Activated naive CD8-positive, alpha-beta T cell treated with anti-CD3 and anti-CD28 coated beads, Interleukin-2, amount 50 U/mL, for 24 hours (primary cell): ENCODE data around the gene CAMTA1.

Experiments
- ATAC-seq: fragments of 150-1000 bp; cut with Tn5 transposase; one replicate; pipeline ENCODE4 v1.10.0; 2021
- DNase-seq: peaks from one replicate; pipeline ENCODE4 v3.0.0; 2021
- H3K27ac Mint-ChIP-seq: one replicate; pipeline ENCODE4 v1.8.0; 2021; ENCODE audit warnings: mild to moderate bottlenecking, mixed read lengths
- H3K27me3 Mint-ChIP-seq: one replicate; pipeline ENCODE4 v1.8.0; 2021; ENCODE audit warnings: mixed read lengths
- H3K36me3 Mint-ChIP-seq: one replicate; pipeline ENCODE4 v1.8.0; 2021; ENCODE audit warnings: low read depth, mixed read lengths
- H3K4me1 Mint-ChIP-seq: one replicate; pipeline ENCODE4 v1.8.0; 2021; ENCODE audit warnings: mixed read lengths
- H3K4me3 Mint-ChIP-seq: one replicate; pipeline ENCODE4 v1.8.0; 2021; ENCODE audit warnings: mild to moderate bottlenecking, moderate library complexity, mixed read lengths
- H3K9me3 Mint-ChIP-seq: one replicate; pipeline ENCODE4 v1.8.0; 2021; ENCODE audit warnings: mixed read lengths

Gene CAMTA1

GRCh38 chr1:7485826-7486225 is 700.6 kb downstream of the CAMTA1 start:
- ATAC-seq (no peak), DNase-seq (no peak)
- Mint-ChIP-seq H3K9me3 (no peaks in the 10 kb centered on the region), H3K27ac (no peak overlapping the region), H3K36me3 (no peaks in the 10 kb centered on the region), H3K4me3 (no peak overlapping the region), H3K27me3 (no peaks in the 10 kb centered on the region), H3K4me1 (no peaks in the 10 kb centered on the region)

GRCh38 chr1:7487766-7488474 is 702.7 kb downstream of the CAMTA1 start:
- no peak for DNase-seq
- H3K27me3 Mint-ChIP-seq, result no peaks in the 10 kb centered on the region

GRCh38 chr1:7488475-7488842 is 703.2 kb downstream of the CAMTA1 start:
- Mint-ChIP-seq H3K27ac (no peak overlapping the region), H3K27me3 (no peaks in the 10 kb centered on the region), H3K36me3 (no peaks in the 10 kb centered on the region), H3K4me1 (no peaks in the 10 kb centered on the region), H3K9me3 (peaks cover 8% of the 10 kb centered on the region), H3K4me3 (no peak overlapping the region)
- no peak for DNase-seq
- no peak for ATAC-seq

More at GRCh38 chr1:7487766-7488474, 702.7 kb downstream of the CAMTA1 start:
- Mint-ChIP-seq H3K4me3 (no peak overlapping the region), H3K36me3 (no peaks in the 10 kb centered on the region), H3K27ac (no peak overlapping the region), H3K9me3 (peaks cover 4% of the 10 kb centered on the region), H3K4me1 (no peaks in the 10 kb centered on the region)
- no peak for ATAC-seq

GRCh38 chr1:7489586-7489985 is 704.3 kb downstream of the CAMTA1 start:
- H3K4me1 Mint-ChIP-seq, result no peaks in the 10 kb centered on the region

GRCh38 chr1:7490576-7490975 is 705.3 kb downstream of the CAMTA1 start:
- ATAC-seq (no peak), DNase-seq (no peak)
- no peaks in the 10 kb centered on the region for H3K36me3 Mint-ChIP-seq
- H3K27ac Mint-ChIP-seq, result no peak overlapping the region
- no peaks in the 10 kb centered on the region for H3K4me1 Mint-ChIP-seq
- no peak overlapping the region for H3K4me3 Mint-ChIP-seq
- H3K27me3 Mint-ChIP-seq, result no peaks in the 10 kb centered on the region
- H3K9me3 Mint-ChIP-seq, result peaks cover 8% of the 10 kb centered on the region

More at GRCh38 chr1:7489586-7489985, 704.3 kb downstream of the CAMTA1 start:
- Mint-ChIP-seq H3K9me3 (peaks cover 8% of the 10 kb centered on the region), H3K36me3 (no peaks in the 10 kb centered on the region), H3K27me3 (no peaks in the 10 kb centered on the region), H3K27ac (no peak overlapping the region), H3K4me3 (no peak overlapping the region)
- no peak for ATAC-seq
- DNase-seq, result no peak

- H3K27me3 Mint-ChIP-seq, result no peaks in the 10 kb centered on the region
- no peak overlapping the region for H3K4me3 Mint-ChIP-seq
- no peak for DNase-seq
- no peaks in the 10 kb centered on the region for H3K36me3 Mint-ChIP-seq
- no peak overlapping the region for H3K27ac Mint-ChIP-seq
- no peaks in the 10 kb centered on the region for H3K4me1 Mint-ChIP-seq
- no peak for ATAC-seq
- H3K9me3 Mint-ChIP-seq, result peaks cover 8% of the 10 kb centered on the region
Measured at GRCh38 chr1:7491109-7491817, 706.0 kb downstream of the CAMTA1 start.

- Mint-ChIP-seq H3K36me3 (no peaks in the 10 kb centered on the region), H3K4me1 (no peaks in the 10 kb centered on the region), H3K27me3 (no peaks in the 10 kb centered on the region), H3K27ac (no peak overlapping the region), H3K9me3 (peaks cover 8% of the 10 kb centered on the region), H3K4me3 (no peak overlapping the region)
- no peak for DNase-seq
- no peak for ATAC-seq
Measured at GRCh38 chr1:7491818-7492173, 706.5 kb downstream of the CAMTA1 start.

GRCh38 chr1:7493711-7494454 is 708.6 kb downstream of the CAMTA1 start:
- no peak for ATAC-seq

GRCh38 chr1:7495962-7496361 is 710.7 kb downstream of the CAMTA1 start:
- DNase-seq (no peak), ATAC-seq (no peak)
- Mint-ChIP-seq H3K4me3 (no peak overlapping the region), H3K4me1 (no peaks in the 10 kb centered on the region), H3K36me3 (no peaks in the 10 kb centered on the region), H3K27ac (no peak overlapping the region), H3K9me3 (peaks cover 8% of the 10 kb centered on the region), H3K27me3 (no peaks in the 10 kb centered on the region)

More at GRCh38 chr1:7493711-7494454, 708.6 kb downstream of the CAMTA1 start:
- DNase-seq, result no peak
- peaks cover 8% of the 10 kb centered on the region for H3K9me3 Mint-ChIP-seq
- no peak overlapping the region for H3K27ac Mint-ChIP-seq
- H3K4me3 Mint-ChIP-seq, result no peak overlapping the region
- no peaks in the 10 kb centered on the region for H3K27me3 Mint-ChIP-seq
- H3K36me3 Mint-ChIP-seq, result no peaks in the 10 kb centered on the region
- H3K4me1 Mint-ChIP-seq, result no peaks in the 10 kb centered on the region

GRCh38 chr1:7497107-7497637 is 711.9 kb downstream of the CAMTA1 start:
- H3K4me1 Mint-ChIP-seq, result no peaks in the 10 kb centered on the region
- ATAC-seq (no peak), DNase-seq (no peak)
- H3K4me3 Mint-ChIP-seq, result no peak overlapping the region
- peaks cover 8% of the 10 kb centered on the region for H3K9me3 Mint-ChIP-seq
- H3K27ac Mint-ChIP-seq, result no peak overlapping the region
- no peaks in the 10 kb centered on the region for H3K27me3 Mint-ChIP-seq
- H3K36me3 Mint-ChIP-seq, result no peaks in the 10 kb centered on the region

- ATAC-seq (no peak), DNase-seq (no peak)
- Mint-ChIP-seq H3K4me3 (no peak overlapping the region), H3K27ac (no peak overlapping the region), H3K4me1 (no peaks in the 10 kb centered on the region), H3K27me3 (no peaks in the 10 kb centered on the region), H3K9me3 (no peaks in the 10 kb centered on the region), H3K36me3 (no peaks in the 10 kb centered on the region)
Measured at GRCh38 chr1:7500381-7501083, 715.3 kb downstream of the CAMTA1 start.

GRCh38 chr1:7501084-7501491 is 715.8 kb downstream of the CAMTA1 start:
- no peak for ATAC-seq
- Mint-ChIP-seq H3K4me1 (no peaks in the 10 kb centered on the region), H3K27ac (no peak overlapping the region)

GRCh38 chr1:7501723-7502603 is 716.7 kb downstream of the CAMTA1 start:
- H3K4me1 Mint-ChIP-seq, result no peaks in the 10 kb centered on the region
- H3K9me3 Mint-ChIP-seq, result no peaks in the 10 kb centered on the region
- H3K27me3 Mint-ChIP-seq, result no peaks in the 10 kb centered on the region
- DNase-seq (no peak), ATAC-seq (no peak)
- no peak overlapping the region for H3K27ac Mint-ChIP-seq
- H3K36me3 Mint-ChIP-seq, result no peaks in the 10 kb centered on the region
- no peak overlapping the region for H3K4me3 Mint-ChIP-seq

More at GRCh38 chr1:7501084-7501491, 715.8 kb downstream of the CAMTA1 start:
- H3K4me3 Mint-ChIP-seq, result no peak overlapping the region
- DNase-seq, result no peak
- H3K27me3 Mint-ChIP-seq, result no peaks in the 10 kb centered on the region
- no peaks in the 10 kb centered on the region for H3K36me3 Mint-ChIP-seq
- no peaks in the 10 kb centered on the region for H3K9me3 Mint-ChIP-seq
